Caki2 (cell line): ENCODE measurements around the gene CFAP74. TPM values are rescaled to one million over a fixed set of nuclear protein-coding genes. Genes with fewer than 3 reads are reported as not detected.
"Not testable (repeated sequence)": the region's sequence is repeated elsewhere in the genome, so short reads cannot be mapped to it uniquely, and the experiment has no call there.

Experiments used
- DNase-seq: peaks from one replicate; pipeline ENCODE4 v3.0.0-alpha.2; 2015; ENCODE audit warnings: low read depth
- in situ Hi-C: cut with HindIII; loops from 2 replicates; pipeline ENCODE4 v1.10.0; 2016; ENCODE audit warnings: low sequenced_read_pairs, low pct_unique_long_range_greater_than_20kb, mixed read lengths
- total RNA-seq: library from RNA; depleted of rRNA; stranded (reverse); fragments of >200 nt; shearing (Covaris generic); gene quantifications from 2 replicates; pipeline ENCODE4 v1.2.3, GENCODE V29; 2014; ENCODE audit warnings: low replicate concordance

CFAP74 gene
- total RNA-seq, 1 experiment from 2014 or later = not detected

GRCh38 chr1:1942753-1943656 lies 60.6 kb downstream of the CFAP74 start:
- DNase-seq = no peak

GRCh38 chr1:1941868-1942752 lies 61.5 kb downstream of the CFAP74 start:
- DNase-seq = no peak
- in situ Hi-C loops = no loop called here

More at GRCh38 chr1:1942753-1943656, 60.6 kb downstream of the CFAP74 start:
- in situ Hi-C loops = no loop called here

- in situ Hi-C loops = no loop called here
- DNase-seq = no peak
Observed at GRCh38 chr1:1941211-1941841, 62.3 kb downstream of the CFAP74 start.

- in situ Hi-C loops = no loop called here
- no peak for DNase-seq
Observed at GRCh38 chr1:1940123-1940425, 63.5 kb downstream of the CFAP74 start.

GRCh38 chr1:1939296-1940122 lies 64.1 kb downstream of the CFAP74 start:
- DNase-seq = no peak
- in situ Hi-C loops = no loop called here

GRCh38 chr1:1938613-1939295 lies 64.8 kb downstream of the CFAP74 start:
- in situ Hi-C loops = no loop called here
- DNase-seq = no peak

GRCh38 chr1:1938276-1938573 lies 65.4 kb downstream of the CFAP74 start:
- DNase-seq = no peak
- in situ Hi-C loops = no loop called here

GRCh38 chr1:1937549-1938275 lies 65.9 kb downstream of the CFAP74 start:
- DNase-seq = no peak
- in situ Hi-C loops = no loop called here

GRCh38 chr1:1937061-1937460 lies 66.5 kb downstream of the CFAP74 start:
- no peak for DNase-seq
- in situ Hi-C loops = no loop called here

GRCh38 chr1:1934848-1935247 lies 68.7 kb downstream of the CFAP74 start:
- in situ Hi-C loops, DNase-seq: not testable (repeated sequence)

- no peak for DNase-seq
- in situ Hi-C loops = no loop called here
Observed at GRCh38 chr1:1929639-1930545, 73.7 kb downstream of the CFAP74 start.

GRCh38 chr1:1929102-1929638 lies 74.4 kb downstream of the CFAP74 start:
- DNase-seq = no peak
- in situ Hi-C loops = no loop called here

- in situ Hi-C loops = no loop called here
- no peak for DNase-seq
Observed at GRCh38 chr1:1928231-1929101, 75.1 kb downstream of the CFAP74 start.

- DNase-seq = no peak
- in situ Hi-C loops = no loop called here
Observed at GRCh38 chr1:1927751-1928150, 75.8 kb downstream of the CFAP74 start.
